GM21515 (cell line): Measurements from ENCODE around the gene PLCB3.

ENCODE experiments used
- ATAC-seq: cut with Tn5 transposase; IDR thresholded peaks from one replicate; pipeline ENCODE4 v1.9.1; 2021; ENCODE audit not compliant: unreplicated experiment

Gene PLCB3

DNA sequence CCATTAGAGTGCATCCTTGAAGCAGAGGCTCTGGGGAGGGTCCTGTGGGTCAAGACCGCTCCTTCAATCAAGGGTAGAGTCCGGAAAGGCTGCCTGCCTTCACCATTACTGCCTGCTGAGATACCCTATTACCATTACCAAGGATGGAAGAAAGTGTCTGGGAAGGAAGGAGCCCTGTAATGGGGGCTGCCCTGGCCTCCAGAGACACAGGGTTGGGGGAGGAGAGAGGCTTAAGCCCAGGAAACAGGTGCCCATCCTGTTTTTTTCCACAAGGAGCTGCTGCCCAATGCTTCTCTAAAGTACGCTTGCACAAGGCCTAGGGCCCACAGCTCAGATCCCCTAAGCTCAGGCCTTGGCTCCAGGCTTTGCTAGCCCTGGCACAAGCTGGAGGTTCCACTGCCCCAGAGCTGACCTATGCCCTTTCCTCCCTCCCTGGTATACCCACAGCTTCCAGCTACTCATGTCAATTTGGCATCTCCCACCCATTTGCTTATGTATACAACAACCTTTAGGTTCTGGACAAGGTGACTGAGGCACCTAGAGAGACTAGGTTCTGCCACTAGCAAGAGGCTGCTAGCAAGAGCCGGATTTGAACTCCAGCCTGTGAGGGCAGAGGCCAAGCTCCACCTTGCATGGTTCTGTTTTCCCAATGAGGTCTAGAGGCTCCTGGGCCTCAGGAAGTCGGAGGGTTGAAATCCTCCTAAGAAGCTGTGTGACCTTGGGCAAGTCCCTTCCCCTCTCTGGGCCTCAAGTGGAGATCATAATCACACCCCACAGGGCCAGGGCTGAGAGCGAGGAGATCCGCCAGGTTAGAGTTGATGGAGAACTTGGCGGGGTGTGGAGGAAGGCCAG, 1.5 kb upstream of the PLCB3 start:
- no peak for ATAC-seq

DNA sequence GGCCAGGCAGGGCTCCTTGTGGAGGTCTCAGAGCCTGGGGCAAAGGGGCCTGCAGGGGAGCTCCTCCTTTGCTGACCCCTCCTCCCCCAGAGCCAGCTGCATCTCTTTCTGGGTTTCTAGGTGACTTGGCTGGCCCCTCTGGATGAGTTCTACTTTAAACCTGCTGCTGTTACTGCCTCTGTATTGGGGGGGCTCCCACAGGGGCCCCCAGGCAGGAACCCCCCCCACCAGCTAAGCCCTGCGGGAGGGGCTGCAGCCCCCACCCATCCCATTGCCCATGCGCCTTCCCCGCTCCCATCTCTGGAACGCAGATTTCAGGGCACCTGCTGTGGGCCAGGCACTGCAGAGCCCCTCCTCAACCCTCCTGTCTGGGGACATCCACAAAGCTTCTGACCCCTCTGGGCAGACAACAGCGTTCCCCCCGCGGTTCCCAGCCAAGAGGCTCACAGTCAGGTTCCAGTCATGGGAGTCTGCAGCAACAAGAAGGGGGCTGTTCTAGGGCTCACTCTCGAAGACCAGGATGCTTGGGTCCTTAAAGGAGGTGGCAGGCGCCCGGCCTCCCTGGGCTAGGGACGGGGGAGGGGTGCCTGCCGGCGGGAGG, 815 bp upstream of the PLCB3 start:
- no peak for ATAC-seq

DNA sequence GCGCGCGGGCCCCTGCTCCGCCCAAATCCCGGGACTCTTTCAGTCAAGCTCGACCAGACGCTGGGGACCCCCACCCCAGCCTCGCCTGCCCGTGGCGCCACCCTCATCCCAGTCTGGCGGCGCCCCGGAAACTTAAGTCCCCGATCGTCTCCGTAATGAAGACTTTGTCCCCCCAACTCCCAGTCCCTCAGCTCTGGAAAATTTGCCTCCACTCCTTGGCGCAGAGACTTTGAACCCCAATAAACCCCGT, 348 bp downstream of the PLCB3 start:
- peak; percentile 7 for ATAC-seq

DNA sequence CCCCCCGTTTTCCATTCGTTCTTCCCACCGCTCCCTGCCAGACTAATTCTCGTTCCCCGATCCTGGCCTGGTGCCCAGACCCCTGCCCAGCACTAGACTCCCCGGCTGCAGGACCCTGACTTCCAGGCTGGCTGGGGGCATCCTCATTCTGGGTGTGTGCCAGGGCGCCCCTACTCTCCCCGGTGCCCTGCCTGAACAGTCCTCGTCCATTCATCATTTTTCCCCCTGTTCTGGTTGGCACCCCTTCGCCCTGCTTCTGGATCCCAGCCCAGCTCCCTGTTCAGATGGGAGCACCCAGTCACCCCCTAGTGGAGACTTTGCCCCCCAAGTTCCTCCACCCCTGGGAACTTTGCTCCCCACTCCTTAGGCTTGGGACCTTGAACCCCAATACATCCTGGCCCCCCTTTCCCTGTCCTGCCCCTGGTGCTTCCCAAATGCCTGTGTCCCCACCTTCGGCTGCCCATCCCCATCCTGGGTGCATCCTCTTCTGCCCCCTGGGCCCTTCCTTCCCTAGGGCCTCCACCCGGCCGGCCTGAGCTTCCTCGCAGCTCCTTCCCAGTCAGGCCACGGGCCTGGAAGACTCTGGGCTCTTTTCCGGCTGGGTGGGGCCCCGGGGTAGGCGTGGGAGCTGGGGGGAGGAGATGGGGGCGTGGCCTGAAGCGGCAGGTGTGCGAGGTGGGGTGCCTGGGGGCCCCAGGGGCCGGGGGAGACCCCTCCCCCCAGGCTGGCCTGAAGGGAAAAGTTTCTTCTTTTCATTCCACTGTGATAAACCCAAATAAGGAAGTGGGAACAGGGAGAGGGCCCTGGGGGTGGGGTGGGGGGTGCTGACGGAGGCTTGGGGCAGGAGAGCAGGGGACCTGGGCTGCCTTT, 908 bp downstream of the PLCB3 start:
- ATAC-seq, result no peak

DNA sequence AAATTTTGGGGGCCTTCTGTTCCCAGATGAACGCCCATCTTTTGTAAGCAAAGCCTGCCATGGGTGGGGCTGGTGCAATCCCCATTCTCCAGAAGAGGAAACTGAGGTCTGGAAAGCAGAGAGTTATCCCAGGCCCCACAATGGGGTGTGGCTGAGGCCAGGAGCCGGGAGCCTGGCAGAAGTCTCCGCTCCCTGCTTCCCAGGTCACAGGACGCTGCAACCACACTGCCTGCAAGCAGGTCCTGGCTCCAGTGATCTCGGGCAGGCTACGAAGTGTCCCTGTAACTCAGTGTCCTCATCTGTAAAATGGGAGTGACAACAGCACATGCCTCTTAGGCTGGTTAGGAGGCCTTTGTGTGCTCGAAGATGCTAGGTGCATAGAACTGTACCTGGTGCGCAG, 1.7 kb downstream of the PLCB3 start:
- no peak for ATAC-seq

DNA sequence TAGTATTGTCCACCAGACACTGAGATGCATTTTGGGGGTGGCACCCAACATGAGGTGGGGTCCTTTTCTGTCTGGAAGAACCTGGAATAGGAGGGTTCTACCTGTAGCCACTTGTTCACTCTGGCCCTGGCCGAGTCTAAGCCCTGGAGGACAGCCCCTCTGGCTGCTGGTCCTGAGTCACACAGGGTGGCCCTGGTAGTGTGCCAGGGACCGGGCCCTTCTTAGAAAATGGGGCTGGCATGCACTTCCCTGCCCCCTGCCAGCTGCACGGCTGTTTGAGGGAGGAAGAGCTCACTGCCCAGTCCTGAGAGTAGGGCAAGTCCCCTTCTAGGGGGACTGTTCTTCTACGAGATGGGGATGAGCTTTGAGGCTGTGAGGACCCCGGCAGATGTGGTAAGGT, 2.2 kb downstream of the PLCB3 start:
- no peak for ATAC-seq

DNA sequence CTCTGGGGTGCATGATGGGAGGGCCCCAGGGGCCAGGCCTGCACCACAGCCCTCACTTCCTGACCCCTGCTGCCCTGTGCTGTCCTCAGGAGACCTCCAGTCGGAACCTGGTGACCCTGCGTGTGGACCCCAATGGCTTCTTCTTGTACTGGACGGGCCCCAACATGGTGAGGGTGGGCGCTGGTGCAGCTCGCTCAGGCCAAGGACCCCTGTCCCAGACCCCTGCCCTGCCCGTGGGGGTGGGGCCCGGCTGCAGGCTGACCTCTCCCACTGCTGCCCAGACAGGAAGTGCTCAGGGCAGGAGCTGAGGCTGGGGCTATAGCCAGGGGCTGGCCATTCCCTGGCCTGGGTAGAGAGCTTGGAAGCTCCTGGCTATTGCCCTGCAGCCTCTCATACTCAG, 3.0 kb downstream of the PLCB3 start:
- ATAC-seq, result no peak

DNA sequence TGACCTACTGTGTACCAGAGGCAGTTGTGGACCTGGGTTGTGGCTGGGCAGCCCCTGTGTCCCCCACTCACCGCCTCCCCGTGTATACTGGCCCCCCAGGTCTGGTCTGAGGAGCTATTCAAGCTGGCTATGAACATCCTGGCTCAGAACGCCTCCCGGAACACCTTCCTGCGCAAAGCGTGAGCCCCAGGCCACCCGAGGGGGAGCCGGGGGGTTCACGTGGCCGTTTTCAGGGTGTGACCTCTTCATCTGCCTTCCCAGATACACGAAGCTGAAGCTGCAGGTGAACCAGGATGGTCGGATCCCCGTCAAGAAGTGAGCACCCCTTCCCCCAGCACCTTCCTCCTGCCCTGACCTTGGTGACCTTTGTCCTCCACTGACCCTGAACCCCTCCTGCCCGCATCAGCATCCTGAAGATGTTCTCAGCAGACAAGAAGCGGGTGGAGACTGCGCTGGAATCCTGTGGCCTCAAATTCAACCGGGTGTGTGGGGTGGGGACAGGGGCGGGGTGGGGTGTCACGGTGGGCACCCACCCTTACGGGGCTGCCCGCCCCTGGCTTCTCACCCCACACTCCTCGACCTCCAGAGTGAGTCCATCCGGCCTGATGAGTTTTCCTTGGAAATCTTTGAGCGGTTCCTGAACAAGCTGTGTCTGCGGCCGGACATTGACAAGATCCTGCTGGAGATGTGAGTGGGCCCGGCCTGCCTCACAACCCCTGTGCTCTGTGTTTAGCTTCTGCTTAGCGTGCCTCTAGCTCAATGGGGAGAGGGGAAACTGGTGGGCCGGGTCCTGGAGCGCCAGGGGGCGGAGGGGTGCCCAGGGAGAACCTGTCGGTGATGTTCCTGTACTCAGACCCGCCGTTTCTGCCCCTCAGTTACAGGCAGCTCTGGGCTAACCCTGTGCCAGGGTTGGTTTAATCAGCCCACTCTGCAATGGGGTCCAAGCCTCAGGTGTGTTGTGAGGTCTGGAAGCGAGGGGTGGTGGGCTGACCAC, 4.1 kb downstream of the PLCB3 start:
- no peak for ATAC-seq

DNA sequence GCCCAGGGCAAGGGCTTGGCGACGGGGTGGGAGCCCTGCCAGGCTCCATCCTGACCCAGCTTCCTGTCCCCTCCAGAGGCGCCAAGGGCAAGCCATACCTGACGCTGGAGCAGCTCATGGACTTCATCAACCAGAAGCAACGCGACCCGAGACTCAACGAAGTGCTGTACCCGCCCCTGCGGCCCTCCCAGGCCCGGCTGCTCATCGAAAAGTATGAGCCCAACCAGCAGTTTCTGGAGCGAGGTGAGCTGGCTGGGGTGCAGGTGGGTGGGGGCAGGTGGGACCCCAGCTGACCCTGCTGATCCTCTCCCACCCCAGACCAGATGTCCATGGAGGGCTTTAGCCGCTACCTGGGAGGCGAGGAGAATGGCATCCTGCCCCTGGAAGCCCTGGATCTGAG, 5.0 kb downstream of the PLCB3 start:
- no peak for ATAC-seq

DNA sequence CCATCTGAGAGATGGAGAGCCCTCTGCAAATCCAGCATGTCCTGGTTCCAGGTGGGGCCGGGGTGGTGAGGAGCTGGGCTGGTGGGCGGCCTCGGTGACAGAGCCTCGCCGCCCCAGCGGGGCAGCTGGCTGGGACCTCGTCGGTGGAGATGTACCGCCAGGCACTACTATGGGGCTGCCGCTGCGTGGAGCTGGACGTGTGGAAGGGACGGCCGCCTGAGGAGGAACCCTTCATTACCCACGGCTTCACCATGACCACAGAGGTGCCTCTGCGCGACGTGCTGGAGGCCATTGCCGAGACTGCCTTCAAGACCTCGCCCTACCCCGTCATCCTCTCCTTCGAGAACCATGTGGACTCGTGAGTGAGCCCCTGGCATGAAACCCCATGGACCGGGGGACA, 7.0 kb downstream of the PLCB3 start:
- ATAC-seq, result no peak

DNA sequence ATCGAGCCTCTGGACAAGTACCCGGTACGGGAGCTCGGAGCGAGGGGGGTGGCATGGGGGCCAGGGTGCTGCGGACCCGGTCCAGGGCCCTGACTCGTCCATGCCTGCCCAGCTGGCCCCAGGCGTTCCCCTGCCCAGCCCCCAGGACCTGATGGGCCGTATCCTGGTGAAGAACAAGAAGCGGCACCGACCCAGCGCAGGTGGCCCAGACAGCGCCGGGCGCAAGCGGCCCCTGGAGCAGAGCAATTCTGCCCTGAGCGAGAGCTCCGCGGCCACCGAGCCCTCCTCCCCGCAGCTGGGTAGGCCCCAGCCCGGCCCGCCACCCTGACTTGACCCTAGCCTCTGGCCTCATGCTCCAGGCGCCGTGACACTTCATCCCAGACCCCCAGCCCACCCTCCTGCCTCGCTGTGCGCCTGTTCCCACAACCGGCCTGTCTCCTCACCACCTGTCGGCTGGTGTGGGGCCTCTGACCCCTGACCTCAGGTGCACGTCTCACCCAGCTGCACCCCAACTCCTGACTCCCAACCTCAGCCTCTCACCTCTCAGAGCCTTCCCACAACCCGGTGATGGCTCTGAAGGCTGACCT, 7.7 kb downstream of the PLCB3 start:
- ATAC-seq, result no peak

DNA sequence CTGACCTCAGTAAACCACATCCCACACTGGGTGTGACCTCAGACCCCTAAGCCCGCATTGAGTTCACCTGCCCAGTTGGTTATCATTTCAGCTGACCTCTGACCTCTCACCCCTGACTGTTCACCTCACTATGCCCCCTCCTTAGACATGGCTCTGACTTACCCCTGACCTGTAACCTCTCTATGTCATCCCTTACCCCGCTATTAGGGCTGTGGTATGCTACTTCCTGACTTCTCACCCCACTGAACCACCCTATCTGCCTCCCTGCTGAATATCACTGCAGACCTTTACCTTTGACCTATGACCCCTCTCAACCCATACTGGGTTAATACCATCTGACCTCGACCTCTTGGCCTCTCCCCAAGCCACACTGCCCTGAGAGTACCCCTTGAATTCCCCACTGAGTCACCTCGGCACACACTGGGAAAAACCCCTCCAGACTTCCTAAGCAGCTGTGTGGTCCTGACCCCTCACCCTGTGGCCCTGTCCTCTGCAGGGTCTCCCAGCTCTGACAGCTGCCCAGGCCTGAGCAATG, 8.3 kb downstream of the PLCB3 start:
- ATAC-seq, result no peak

DNA sequence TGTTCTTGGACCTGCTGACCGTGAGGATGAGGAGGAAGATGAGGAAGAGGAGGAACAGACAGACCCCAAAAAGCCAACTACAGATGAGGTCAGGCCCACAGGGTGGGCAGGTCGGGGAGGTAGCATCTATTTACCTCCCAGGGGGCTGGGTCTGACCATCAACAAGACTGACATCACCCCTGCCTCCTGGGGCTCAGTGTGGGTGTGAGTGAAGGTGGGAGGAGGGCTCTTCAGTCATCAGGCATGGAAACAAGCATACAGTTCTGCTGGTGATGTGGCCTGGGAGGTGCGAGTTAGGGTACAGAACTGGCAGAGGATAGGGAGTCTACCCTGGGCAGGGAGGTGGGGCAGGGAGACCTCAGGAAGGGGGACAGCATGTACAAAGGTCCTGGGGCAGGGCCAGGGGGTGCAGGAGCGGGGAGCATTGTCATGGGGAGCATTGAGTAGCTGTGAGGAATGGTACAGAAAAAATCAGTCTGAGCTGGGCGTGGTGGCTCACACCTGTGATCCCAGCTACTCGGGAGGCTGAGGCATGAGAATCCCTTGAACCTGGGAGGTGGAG, 8.9 kb downstream of the PLCB3 start:
- no peak for ATAC-seq

DNA sequence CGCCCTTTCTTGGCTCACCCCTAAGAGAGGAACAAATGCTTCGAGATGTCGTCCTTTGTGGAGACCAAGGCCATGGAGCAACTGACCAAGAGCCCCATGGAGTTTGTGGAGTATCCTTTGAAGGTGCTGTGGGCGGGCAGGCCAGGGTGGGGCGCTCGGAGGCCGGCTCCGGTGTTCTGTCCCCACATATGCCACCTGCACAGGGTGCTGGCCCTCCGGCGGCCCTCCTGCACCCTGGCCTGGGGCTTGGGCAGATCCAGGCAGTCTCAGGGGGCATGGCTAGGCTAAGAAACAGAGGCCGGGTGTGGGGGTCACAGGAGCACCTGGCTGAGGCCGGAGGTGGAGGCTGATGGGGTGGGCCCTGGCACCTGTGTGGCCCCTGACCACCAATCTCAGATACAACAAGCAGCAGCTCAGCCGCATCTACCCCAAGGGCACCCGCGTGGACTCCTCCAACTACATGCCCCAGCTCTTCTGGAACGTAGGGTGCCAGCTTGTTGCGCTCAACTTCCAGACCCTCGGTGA, 10.3 kb downstream of the PLCB3 start:
- no peak for ATAC-seq

DNA sequence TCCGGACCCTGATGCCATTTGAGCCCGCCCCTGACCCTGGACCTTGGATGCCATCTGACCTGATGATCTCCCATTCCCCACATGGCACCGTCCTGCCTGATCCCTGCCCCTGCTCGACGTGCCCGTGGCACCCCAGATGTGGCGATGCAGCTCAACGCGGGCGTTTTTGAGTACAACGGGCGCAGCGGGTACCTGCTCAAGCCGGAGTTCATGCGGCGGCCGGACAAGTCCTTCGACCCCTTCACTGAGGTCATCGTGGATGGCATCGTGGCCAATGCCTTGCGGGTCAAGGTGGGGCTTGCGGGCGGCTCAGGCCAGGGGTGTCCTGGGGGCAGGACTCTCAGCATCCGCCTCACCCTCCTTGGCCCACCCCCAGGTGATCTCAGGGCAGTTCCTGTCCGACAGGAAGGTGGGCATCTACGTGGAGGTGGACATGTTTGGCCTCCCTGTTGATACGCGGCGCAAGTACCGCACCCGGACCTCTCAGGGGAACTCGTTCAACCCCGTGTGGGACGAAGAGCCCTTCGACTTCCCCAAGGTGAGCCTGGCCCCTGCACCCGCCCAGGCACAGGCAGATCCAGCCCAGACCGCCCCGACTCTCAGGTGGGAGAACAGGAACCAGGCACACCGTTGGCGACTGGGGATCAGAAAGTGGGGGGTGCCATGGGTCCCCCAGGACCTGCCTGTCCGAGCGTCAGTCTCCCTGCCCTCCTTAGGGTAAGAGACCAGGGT, 11.1 kb downstream of the PLCB3 start:
- ATAC-seq, result no peak

DNA sequence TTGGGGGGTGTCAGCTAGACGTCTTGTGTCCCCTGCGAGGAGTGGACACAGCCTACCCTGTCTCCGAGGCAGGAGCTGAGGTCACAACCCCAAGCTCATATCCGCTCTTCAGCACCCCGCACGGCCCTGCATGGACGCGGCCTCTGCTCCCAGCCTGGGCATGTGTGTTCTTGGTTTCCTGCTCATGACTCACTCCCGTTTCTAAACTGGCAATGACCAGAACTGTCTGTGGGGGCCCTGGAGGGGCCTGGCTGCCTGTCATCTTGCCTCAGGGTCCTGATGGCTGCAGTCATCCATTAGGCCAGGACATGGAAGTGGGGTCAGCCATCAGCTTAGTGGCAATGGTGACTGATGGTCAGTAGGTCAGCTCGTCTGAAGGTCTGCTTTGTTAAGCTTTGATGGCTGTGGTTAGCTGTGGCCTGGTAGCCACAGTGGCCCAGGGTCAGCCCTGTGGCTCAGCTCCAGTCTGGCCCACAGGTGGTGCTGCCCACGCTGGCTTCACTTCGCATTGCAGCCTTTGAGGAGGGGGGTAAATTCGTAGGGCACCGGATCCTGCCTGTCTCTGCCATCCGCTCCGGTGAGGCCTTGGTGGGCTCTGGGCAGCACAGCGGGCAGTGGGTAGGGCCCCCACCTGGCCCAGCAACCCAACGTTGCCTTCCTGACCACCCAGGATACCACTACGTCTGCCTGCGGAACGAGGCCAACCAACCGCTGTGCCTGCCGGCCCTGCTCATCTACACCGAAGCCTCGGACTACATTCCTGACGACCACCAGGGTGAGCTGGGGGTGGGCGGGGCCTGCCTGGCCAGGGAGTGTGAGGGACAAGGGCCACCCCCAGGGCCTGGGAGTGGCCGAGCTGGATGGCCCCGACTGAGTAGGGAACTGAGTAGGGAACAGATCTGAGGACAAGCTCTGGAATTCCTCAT, 12.0 kb downstream of the PLCB3 start:
- ATAC-seq, result no peak

DNA sequence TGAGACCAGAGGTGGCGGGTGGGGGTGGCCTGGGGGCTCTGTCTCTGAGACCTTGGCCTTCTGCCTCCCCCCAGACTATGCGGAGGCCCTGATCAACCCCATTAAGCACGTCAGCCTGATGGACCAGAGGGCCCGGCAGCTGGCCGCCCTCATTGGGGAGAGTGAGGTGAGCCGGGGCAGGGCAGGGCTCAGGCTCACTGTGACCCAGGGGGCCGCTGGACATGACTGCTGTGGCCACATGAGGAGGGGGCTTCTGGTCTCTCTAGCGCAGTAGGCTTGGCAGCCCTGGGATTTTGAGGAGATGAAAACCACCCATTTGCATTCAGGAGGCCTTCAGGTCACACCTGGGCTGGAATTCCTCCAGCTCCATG, 12.6 kb downstream of the PLCB3 start:
- ATAC-seq, result no peak

DNA sequence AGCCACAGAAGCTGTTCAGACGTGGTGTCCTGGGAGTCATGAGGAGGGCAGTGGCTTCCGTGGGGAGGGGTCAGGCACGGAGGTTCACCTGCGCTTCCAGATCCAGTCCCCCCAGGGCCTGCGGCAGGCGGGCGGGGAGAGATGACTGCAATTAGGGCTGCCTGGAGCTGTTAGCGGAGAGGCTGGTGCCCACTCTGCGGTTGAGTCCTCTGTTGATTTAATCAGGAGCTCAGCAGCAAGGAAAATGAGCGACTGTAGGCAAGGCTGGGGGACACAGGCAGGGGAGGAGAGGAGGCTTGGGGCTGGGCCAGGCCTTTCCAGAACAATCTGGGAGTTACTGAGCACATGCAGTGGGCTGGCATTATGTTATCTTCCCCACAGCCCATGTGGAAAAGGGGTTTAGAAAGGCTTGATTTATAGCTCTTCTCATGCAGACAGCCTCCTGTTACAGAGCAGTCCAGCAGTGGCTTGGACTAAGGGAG, 13.1 kb downstream of the PLCB3 start:
- ATAC-seq, result no peak
